Right ventricle myocardium superior (tissue), 1 donor: ENCODE data around the gene TPD52L2. TPM values are rescaled to one million over a fixed set of nuclear protein-coding genes. Genes with fewer than 3 reads are reported as not detected.

Experiments used
- ATAC-seq: fragments of 200-7000 bp; cut with Tn5 transposase; one replicate; pipeline ENCODE4 v1.9.1; 2020; ENCODE audit warnings: mild to moderate bottlenecking; ENCODE audit not compliant: poor library complexity
- DNase-seq: peaks from one replicate; pipeline ENCODE4 v3.0.0-alpha.2; 2020
- intact Hi-C: fragments of 100-400 bp; cut with DNase I; formaldehyde crosslinking; loops from one replicate; pipeline ENCODE4 v1.11.2; 2022
- long read RNA-seq: library from polyadenylated mRNA; unstranded; transcript quantifications from one replicate; pipeline ENCODE4 v2.0.0, GENCODE V29; 2021
- total RNA-seq: library from RNA; stranded (reverse); fragmentation: NEBNext Ultra II Directional; extraction: Animal tissue kit (Norgen Biotek cat#: 25700); gene quantifications from one replicate; pipeline ENCODE4 v1.2.1, GENCODE V29; 2021
- donor health status: DM: no; HTN: yes; CAD: no; lungs with severe emphysema.

Gene TPD52L2
- 69.0 TPM for total RNA-seq
- long read RNA-seq, full-length matches to known transcripts = 271 of 297 reads
- long read RNA-seq, partial matches to known transcripts = 16 of 297 reads
- long read RNA-seq, other reads (novel, unspliced or antisense) = 10 of 297 reads

DNA sequence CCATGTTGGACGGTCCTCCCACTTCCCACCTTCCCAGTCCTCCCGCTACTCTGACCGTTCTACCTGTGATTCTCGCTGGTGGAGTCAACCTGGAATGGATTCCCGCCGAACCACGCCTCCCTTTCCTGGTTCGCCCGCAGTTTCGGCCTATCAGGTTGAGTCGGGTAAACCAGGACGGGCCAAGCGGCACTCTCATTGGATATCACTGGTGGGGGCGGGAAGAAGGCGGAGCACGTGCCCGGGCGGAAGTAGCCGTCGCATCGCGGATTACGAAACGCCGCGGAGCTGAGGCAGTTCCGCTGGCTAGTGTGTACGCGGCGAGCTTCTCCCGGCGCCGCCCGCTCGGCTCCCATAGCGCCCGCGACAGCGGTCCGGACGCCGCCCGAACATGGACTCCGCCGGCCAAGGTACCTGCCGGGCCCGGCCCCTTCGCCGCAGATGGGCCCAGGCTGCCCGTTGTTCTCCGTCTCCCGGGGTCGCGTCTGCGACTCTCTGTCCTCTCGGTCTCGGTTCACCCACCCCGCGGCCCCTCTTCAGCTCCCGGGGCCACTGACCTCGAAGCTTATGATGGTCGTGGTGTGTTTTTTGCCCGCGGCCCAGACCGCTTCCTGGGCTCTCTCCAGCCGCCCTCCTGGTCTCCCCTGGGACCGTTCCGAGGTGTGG, at the start of gene TPD52L2:
TPD52L2 (plus strand) TSS at position 293 of the 663 bp plus-strand sequence; CDS start at position 389, 96 bp downstream.
- peak; percentile 96 for ATAC-seq
- peak; percentile 99 for DNase-seq
- intact Hi-C loops = loop anchor here (5.0 kb wide), 2 partner anchors 38 to 78 kb away; no protein-coding TSS in a partner anchor

DNA sequence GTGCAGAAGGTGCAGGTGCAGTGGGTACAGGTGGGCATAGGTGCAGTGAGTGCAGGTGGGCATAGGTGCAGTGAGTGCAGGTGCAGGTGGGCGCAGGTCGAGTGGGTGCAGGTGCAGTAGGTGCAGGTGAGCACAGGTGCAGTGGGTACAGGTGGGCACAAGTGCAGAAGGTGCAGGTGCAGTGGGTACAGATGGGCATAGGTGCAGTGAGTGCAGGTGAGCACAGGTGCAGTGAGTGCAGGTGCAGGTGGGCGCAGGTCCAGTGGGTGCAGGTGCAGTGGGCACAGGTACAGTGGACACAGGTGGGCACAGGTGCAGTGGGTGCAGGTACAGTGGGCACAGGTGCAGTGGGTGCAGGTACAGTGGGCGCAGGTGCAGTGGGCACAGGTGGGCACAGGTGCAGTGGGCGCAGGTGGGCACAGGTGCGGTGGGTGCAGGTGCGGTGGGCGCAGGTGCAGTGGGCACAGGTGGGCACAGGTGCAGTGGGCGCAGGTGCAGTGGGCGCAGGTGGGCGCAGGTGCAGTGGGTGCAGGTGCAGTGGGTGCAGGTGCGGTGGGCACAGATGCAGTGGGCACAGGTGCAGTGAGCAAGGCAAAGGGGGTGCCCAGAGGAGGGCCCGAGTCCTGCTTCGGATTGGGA, 49.3 kb upstream of the TPD52L2 start:
- no peak for ATAC-seq
- no peak for DNase-seq
- intact Hi-C loops = no loop called here

GRCh38 chr20:63819224-63819921, 45.7 kb upstream of the TPD52L2 start:
- DNase-seq (no peak), ATAC-seq (peak; percentile 70)
- intact Hi-C loops = no loop called here

DNA sequence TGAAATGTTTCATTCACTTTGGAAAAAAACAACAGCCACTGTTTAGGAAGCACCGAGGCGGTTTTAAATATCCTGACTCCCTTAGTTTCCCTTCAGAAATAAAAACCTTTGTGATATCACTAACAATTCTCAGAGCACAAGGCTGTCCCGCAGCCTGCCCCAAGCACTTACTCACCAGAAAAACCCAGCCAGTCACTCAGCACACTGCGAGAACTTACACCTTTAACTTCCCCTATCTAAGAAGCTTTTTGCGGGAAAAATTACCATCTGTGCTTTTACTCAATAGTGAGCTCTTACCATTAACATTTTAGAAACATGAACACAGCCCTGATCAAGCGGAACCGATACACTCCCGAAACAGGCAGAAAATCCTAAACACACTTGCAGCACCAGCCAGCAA, 43.3 kb upstream of the TPD52L2 start:
- ATAC-seq = no peak
- intact Hi-C loops = no loop called here
- no peak for DNase-seq

- ATAC-seq = peak; percentile 30
Measured at GRCh38 chr20:63822276-63822696, 42.8 kb upstream of the TPD52L2 start.

DNA sequence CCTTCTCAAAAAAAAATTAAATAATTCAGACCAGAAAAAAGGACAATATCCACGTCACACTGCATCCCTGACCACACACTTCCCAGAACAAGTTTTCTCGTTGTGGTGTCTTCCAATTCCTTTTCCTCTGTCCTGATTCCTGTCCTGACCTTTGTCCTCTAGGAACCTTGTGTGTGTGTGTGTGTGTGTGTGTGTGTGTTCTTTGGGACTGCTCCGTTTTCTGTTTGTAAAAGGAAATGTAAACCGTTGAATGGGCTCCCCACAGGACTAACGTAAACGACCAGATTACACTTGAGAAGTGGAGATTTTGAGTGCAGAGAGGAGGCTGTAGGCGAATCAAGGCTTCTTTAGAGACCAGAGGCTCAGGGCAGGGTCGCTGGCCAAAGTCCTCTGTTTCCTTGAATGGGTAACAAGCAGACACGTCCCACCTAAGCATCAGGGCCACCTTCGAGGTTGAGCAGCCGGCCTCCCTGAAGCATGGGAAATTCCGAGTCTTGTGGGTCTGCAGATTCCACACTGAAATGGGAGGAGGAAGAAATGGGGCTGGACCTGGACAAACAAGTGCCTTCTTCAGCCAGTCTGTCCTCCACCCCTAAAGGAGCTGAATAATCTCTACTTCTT, 41.3 kb upstream of the TPD52L2 start:
- no peak for ATAC-seq
- no peak for DNase-seq
- intact Hi-C loops = no loop called here

More at GRCh38 chr20:63822276-63822696, 42.8 kb upstream of the TPD52L2 start:
- DNase-seq = no peak
- intact Hi-C loops = no loop called here

DNA sequence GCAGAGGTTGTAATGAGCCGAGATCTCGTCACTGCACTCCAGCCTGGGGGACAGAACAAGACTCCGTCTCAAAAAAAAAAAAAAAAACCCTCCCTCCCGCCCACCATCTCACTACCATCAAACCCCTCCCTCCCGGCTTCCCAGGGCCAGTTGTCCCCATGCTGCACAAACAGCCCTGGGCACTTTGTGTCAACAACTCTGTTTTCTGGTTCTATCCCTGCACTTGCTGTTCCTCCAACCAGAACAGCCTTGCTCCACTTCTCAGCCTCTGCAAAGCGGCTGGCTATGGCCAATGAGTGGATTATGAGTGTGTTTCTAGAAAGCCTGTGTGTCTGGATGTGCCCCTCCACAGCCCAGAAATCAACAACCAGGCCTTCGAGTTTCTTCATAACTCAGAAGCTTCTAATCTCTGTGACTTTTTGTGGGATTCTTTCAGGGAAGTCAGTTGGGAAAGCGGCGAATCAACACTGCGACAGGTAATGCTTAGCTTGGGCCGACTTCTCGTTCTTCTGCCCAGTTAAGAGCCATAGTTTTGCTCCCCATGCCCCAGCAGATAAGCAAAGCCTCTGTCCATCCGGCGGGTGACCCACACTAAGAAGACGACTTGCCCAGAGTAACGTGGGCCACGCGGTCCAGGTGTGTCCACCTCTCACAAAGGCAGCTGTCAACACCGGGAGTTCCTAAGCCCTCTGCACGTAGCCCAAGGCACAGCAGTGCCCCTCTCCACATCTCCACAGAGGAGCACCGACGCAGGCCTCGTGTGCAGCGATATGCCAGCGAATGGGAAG, 39.5 kb upstream of the TPD52L2 start:
- no peak for ATAC-seq
- no peak for DNase-seq
- intact Hi-C loops = loop anchor here (5.0 kb wide), 1 partner anchor 37 kb away; the partner anchor contains the start of gene ABHD16B

GRCh38 chr20:63826753-63827152, 38.3 kb upstream of the TPD52L2 start:
- intact Hi-C loops = loop anchor here (5.0 kb wide), 1 partner anchor 36 kb away; the partner anchor contains the start of gene ABHD16B
- no peak for DNase-seq
- ATAC-seq = no peak

GRCh38 chr20:63828124-63828523, 36.9 kb upstream of the TPD52L2 start:
- DNase-seq (no peak), ATAC-seq (no peak)
- intact Hi-C loops = loop anchor here (5.0 kb wide), 1 partner anchor 34 kb away; the partner anchor contains the start of gene ABHD16B

- ATAC-seq (no peak), DNase-seq (no peak)
- intact Hi-C loops = loop anchor here (5.0 kb wide), 1 partner anchor 34 kb away; the partner anchor contains the start of gene ABHD16B
Measured at GRCh38 chr20:63828545-63828944, 36.5 kb upstream of the TPD52L2 start.

GRCh38 chr20:63828951-63829350, 36.1 kb upstream of the TPD52L2 start:
- ATAC-seq = no peak
- no peak for DNase-seq
- intact Hi-C loops = loop anchor here (5.0 kb wide), 1 partner anchor 33 kb away; the partner anchor contains the start of gene ABHD16B

- intact Hi-C loops = loop anchor here (5.0 kb wide), 1 partner anchor 33 kb away; the partner anchor contains the start of gene ABHD16B
- ATAC-seq (no peak), DNase-seq (no peak)
Measured at GRCh38 chr20:63829603-63829944, 35.5 kb upstream of the TPD52L2 start.

DNA sequence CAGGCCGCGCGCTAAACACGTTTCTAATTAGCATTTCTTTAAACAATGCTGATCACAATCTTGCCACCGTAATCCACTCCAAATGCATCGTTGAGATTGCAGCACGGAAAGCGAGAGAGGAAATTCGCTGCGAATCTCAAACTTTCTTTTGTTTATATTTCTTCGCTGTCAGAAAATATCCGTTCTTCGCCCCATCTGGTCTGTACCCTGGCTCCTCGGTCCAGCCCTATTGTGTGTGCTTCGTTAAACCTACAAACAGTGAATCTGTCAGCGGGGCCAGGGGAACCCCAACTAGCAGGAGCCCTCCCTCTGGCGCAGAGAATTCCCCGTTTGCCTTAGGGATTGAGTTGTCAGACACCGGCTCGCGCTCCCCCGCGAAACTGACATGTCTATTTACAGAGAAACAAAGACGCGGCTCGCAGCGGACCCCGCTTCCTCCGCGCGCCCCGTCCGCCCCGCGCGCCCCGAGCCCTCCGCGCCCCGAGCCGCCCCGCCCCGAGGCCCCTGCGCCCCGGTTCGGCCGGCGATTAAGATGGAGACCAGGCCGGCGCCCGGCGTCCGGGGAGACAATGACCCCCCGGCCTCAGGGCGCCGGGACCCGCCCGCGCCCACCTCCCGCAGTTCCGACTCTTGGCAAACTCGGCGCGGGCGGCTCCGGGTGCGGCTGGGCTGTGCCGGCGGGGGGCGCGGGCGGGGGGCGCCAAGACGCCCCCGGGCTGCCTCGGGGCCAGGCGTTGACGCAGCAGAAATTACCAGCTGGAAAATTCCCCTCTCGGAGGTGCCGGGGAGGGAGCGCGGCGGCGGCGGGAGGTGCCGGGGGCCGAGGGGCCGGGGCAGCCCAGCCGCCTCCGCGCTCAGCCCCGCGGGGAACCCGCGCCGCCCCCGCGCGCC, 34.9 kb upstream of the TPD52L2 start:
- intact Hi-C loops = loop anchor here (5.0 kb wide), 1 partner anchor 32 kb away; the partner anchor contains the start of gene ABHD16B
- no peak for ATAC-seq
- DNase-seq = no peak

DNA sequence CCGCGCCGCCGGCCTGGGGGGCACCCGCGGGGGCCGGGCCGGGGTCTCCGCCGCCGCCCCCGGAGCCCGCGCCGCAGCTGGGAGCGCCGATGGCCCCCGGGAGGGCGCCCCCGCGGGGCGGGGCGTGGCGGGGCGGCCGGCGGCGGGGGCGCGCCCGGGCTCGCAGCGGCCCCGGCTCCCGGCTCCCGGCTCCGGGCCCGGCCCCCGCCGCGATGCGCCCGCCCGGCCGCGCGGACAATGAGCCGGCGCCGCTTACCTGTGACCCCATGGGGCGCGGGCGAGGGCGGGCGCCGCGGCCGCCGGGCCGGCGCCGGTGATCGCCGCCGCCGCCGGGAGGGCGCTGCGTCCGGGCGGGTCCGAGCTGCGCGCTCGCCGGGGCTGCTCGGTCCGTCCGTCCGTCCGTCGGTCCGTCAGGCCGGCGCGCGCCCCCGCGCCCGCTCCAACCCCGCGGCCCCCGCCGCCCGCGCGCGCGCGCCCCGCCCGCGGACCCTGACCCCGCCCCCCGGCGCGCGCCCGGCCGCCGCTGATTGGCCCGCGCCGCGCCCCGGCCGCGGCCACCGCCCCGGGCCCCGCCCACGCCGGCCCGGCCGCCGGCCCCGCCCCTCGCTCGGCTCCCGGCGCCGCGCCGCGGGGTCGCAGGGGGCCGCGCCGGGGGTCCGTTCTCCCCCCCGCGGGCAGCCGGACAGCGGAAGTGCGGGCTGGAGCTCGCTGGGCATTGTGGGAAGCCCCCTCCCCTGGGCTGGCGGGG, 34.1 kb upstream of the TPD52L2 start, which contains the start of gene ZBTB46:
ZBTB46 (minus strand) TSS at position 424 of the 748 bp plus-strand sequence. CDS start 40,507 bp downstream, outside the sequence.
- intact Hi-C loops = no loop called here
- DNase-seq = peak; percentile 81
- ATAC-seq = peak; percentile 31

GRCh38 chr20:63831646-63831992, 33.5 kb upstream of the TPD52L2 start:
- intact Hi-C loops = no loop called here
- no peak for DNase-seq
- ATAC-seq = peak; percentile 4

- intact Hi-C loops = no loop called here
- peak; percentile 69 for DNase-seq
- peak; percentile 46 for ATAC-seq
Measured at GRCh38 chr20:63831993-63832686, 32.9 kb upstream of the TPD52L2 start.
